Cardiac muscle cell (in vitro differentiated cells and primary cell): Measurements from ENCODE around the gene CA10. TPM values are rescaled to one million over a fixed set of nuclear protein-coding genes. Genes with fewer than 3 reads are reported as not detected.

ENCODE experiments used
- DNase-seq, 2 donors: peaks; one replicate each; pipeline versions ENCODE4 v3.0.0 to v3.0.0-alpha.2; 2010 to 2017; ENCODE audit warnings: low read depth in 1 of 2, low spot score in 1 of 2
- H3K27ac ChIP-seq: fragments of 200-600 bp; sonication (generic); 2 replicates; pipeline ENCODE4 v1.5.1; 2016
- H3K27me3 ChIP-seq: fragments of 200-600 bp; sonication (generic); 2 replicates; pipeline ENCODE4 v1.6.0; 2016; ENCODE audit warnings: control low read depth
- H3K36me3 ChIP-seq: fragments of 200-600 bp; sonication (generic); 2 replicates; pipeline ENCODE4 v1.5.1; 2016; ENCODE audit warnings: control low read depth
- H3K4me1 ChIP-seq: fragments of 200-600 bp; sonication (generic); 2 replicates; pipeline ENCODE4 v1.8.1; 2017; ENCODE audit warnings: low read depth, mild to moderate bottlenecking, mixed run types
- H3K4me3 ChIP-seq: fragments of 200-600 bp; sonication (generic); 2 replicates; pipeline ENCODE4 v1.5.1; 2016; ENCODE audit warnings: mild to moderate bottlenecking
- H3K9me3 ChIP-seq: fragments of 200-600 bp; sonication (generic); 2 replicates; pipeline ENCODE4 v1.5.1; 2017; ENCODE audit warnings: low read depth, mild to moderate bottlenecking, control low read depth
- CTCF ChIP-seq: IDR thresholded peaks from 2 replicates; pipeline ENCODE4 v1.5.1; 2012; ENCODE audit warnings: low read depth, mild to moderate bottlenecking, low read length
- polyA plus RNA-seq: library from polyadenylated mRNA; unstranded; fragments of >200 nt; fragmentation: Nextera tagmentation; extraction: Ambion mirVana; gene quantifications from 2 replicates; pipeline ENCODE4 v1.2.1, GENCODE V29; 2016
- total RNA-seq: library from RNA; depleted of rRNA; stranded (reverse); fragments of >200 nt; gene quantifications from 2 replicates; pipeline ENCODE4 v1.2.3, GENCODE V29; 2016

The CA10 gene
- total and polyA plus RNA-seq, 2 experiments from 2014 or later: not detected

- H3K9me3 ChIP-seq: no peaks in the 10 kb centered on the region
Measured at GRCh38 chr17:51797150-51797549, 361.4 kb downstream of the CA10 start.

DNA sequence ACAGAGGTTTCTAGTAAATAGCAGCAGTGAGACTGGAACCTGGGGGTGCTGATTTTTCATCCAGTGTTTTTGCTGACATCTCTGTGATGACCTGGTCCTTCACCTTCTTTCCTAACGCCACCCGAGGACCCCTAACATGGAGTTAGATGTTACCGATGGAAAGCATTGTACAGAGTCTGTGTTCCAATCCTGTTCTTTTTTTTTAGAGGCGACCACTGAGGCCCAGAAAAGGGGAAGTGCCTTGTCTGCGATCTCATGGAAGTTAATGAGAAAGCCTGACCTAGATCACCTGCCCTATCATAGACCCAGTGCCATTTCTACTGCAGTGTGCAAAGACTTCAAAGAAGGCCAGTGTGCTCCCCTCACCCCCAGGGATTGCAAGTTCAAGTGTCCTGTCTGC, 362.5 kb downstream of the CA10 start:
- Histone ChIP-seq H3K27ac (no peak overlapping the region), H3K27me3 (no peaks in the 10 kb centered on the region), H3K4me3 (no peak overlapping the region), H3K9me3 (no peaks in the 10 kb centered on the region), H3K4me1 (no peaks in the 10 kb centered on the region), H3K36me3 (no peaks in the 10 kb centered on the region)
- TF ChIP-seq CTCF: no peak
- no peak for DNase-seq

More at GRCh38 chr17:51797150-51797549, 361.4 kb downstream of the CA10 start:
- Histone ChIP-seq H3K36me3 (no peaks in the 10 kb centered on the region), H3K4me1 (no peaks in the 10 kb centered on the region), H3K4me3 (no peak overlapping the region), H3K27ac (no peak overlapping the region), H3K27me3 (no peaks in the 10 kb centered on the region)
- TF ChIP-seq CTCF: no peak
- no peak for DNase-seq

GRCh38 chr17:51795401-51795800, 363.1 kb downstream of the CA10 start:
- no peak for DNase-seq
- Histone ChIP-seq H3K27ac (no peak overlapping the region), H3K27me3 (no peaks in the 10 kb centered on the region), H3K4me3 (no peak overlapping the region), H3K9me3 (no peaks in the 10 kb centered on the region), H3K4me1 (no peaks in the 10 kb centered on the region), H3K36me3 (no peaks in the 10 kb centered on the region)
- TF ChIP-seq CTCF: no peak

- Histone ChIP-seq H3K36me3 (no peaks in the 10 kb centered on the region), H3K4me3 (no peak overlapping the region), H3K9me3 (no peaks in the 10 kb centered on the region), H3K4me1 (no peaks in the 10 kb centered on the region), H3K27me3 (no peaks in the 10 kb centered on the region), H3K27ac (no peak overlapping the region)
- DNase-seq: no peak
- TF ChIP-seq CTCF: no peak
Measured at GRCh38 chr17:51794466-51794865, 364.0 kb downstream of the CA10 start.

DNA sequence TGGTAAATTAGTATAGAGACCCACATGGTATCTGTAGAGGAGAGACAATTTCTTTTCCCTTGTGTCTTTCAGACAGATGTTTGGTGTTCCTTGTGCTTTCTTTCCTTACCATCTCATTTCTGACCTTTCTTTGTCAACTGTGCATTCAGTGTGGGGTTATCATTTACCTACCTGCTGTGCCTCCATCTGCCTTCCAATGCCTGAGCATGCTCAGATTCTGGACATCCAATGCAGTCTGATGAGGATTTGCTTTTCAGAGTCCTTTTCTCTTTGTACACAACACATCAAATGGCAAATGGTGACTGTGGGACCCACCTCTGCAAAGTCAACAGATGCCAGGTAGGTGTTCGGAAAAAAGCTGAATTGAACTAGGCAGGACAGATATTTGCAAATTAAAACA, 364.8 kb downstream of the CA10 start:
- no peak for DNase-seq
- no peak for TF ChIP-seq CTCF
- H3K27me3 ChIP-seq: no peaks in the 10 kb centered on the region
- H3K4me3 ChIP-seq: no peak overlapping the region
- H3K4me1 ChIP-seq: no peaks in the 10 kb centered on the region
- no peaks in the 10 kb centered on the region for H3K36me3 ChIP-seq
- H3K9me3 ChIP-seq: no peaks in the 10 kb centered on the region
- no peak overlapping the region for H3K27ac ChIP-seq

GRCh38 chr17:51778842-51779241, 379.7 kb downstream of the CA10 start:
- no peaks in the 10 kb centered on the region for H3K36me3 ChIP-seq
- H3K4me3 ChIP-seq: no peak overlapping the region
- no peaks in the 10 kb centered on the region for H3K4me1 ChIP-seq
- H3K27ac ChIP-seq: no peak overlapping the region
- no peak for DNase-seq
- H3K9me3 ChIP-seq: no peaks in the 10 kb centered on the region
- no peaks in the 10 kb centered on the region for H3K27me3 ChIP-seq
- TF ChIP-seq CTCF: no peak
